CD4-positive, alpha-beta T cell treated with Interleukin-15 for 4 hours (primary cell): ENCODE measurements around the gene TMEM214.

Source experiments
- DNase-seq: peaks from one replicate; pipeline ENCODE4 v3.0.0-alpha.2; 2020; ENCODE audit warnings: low spot score

TMEM214 gene

GRCh38 chr2:27040282-27040681 lies 7.5 kb downstream of the TMEM214 start:
- no peak for DNase-seq

- no peak for DNase-seq
Measured at GRCh38 chr2:27041752-27042151, 9.0 kb downstream of the TMEM214 start.

- no peak for DNase-seq
Measured at GRCh38 chr2:27042159-27042661, 9.4 kb downstream of the TMEM214 start.

- DNase-seq: no peak
Measured at GRCh38 chr2:27042985-27043634, 10.3 kb downstream of the TMEM214 start.

- peak; percentile 56 for DNase-seq
Measured at GRCh38 chr2:27049422-27050280, 16.9 kb downstream of the TMEM214 start.

- peak; percentile 93 for DNase-seq
Measured at GRCh38 chr2:27050281-27050995, 17.7 kb downstream of the TMEM214 start.

- DNase-seq: peak; percentile 98
Measured at GRCh38 chr2:27050996-27051901, 18.5 kb downstream of the TMEM214 start, which contains the start of gene AGBL5. Gene AGBL5, plus strand, starts transcription at chr2:27051668. Its CDS starts 1,291 bp downstream, at chr2:27052959.

GRCh38 chr2:27051902-27052645 lies 19.3 kb downstream of the TMEM214 start:
- peak; percentile 29 for DNase-seq

- no peak for DNase-seq
Measured at GRCh38 chr2:27053321-27053720, 20.6 kb downstream of the TMEM214 start.

- DNase-seq: no peak
Measured at GRCh38 chr2:27053776-27054175, 21.0 kb downstream of the TMEM214 start.

- DNase-seq: no peak
Measured at GRCh38 chr2:27054721-27055120, 22.0 kb downstream of the TMEM214 start.

- DNase-seq: no peak
Measured at GRCh38 chr2:27057184-27057583, 24.4 kb downstream of the TMEM214 start.

GRCh38 chr2:27058210-27058609 lies 25.4 kb downstream of the TMEM214 start:
- no peak for DNase-seq

GRCh38 chr2:27059141-27059820 lies 26.5 kb downstream of the TMEM214 start:
- DNase-seq: no peak

GRCh38 chr2:27060323-27060722 lies 27.6 kb downstream of the TMEM214 start:
- no peak for DNase-seq

GRCh38 chr2:27065128-27065527 lies 32.4 kb downstream of the TMEM214 start:
- DNase-seq: no peak

- DNase-seq: no peak
Measured at GRCh38 chr2:27067385-27067784, 34.6 kb downstream of the TMEM214 start.

- DNase-seq: no peak
Measured at GRCh38 chr2:27069436-27069835, 36.7 kb downstream of the TMEM214 start.

- DNase-seq: no peak
Measured at GRCh38 chr2:27069961-27070618, 37.3 kb downstream of the TMEM214 start.
